GM10847 (cell line): ENCODE data around the gene KIF21A.

Experiments
- POLR2A ChIP-seq: IDR thresholded peaks from 2 replicates; pipeline ENCODE4 v1.6.1; 2011; ENCODE audit not compliant: insufficient read length; ENCODE audit errors: extremely low read depth

KIF21A gene

GRCh38 chr12:39375206-39375808, 67.6 kb downstream of the KIF21A start:
- TF ChIP-seq POLR2A = no peak

GRCh38 chr12:39372929-39373328, 70.0 kb downstream of the KIF21A start:
- no peak for TF ChIP-seq POLR2A

GRCh38 chr12:39372204-39372925, 70.6 kb downstream of the KIF21A start:
- TF ChIP-seq POLR2A = no peak

- TF ChIP-seq POLR2A = no peak
Observed at GRCh38 chr12:39369756-39370155, 73.2 kb downstream of the KIF21A start.

GRCh38 chr12:39368891-39369290, 74.0 kb downstream of the KIF21A start:
- TF ChIP-seq POLR2A = no peak

- no peak for TF ChIP-seq POLR2A
Observed at GRCh38 chr12:39368096-39368495, 74.8 kb downstream of the KIF21A start.

- TF ChIP-seq POLR2A = no peak
Observed at GRCh38 chr12:39367494-39367893, 75.4 kb downstream of the KIF21A start.

- no peak for TF ChIP-seq POLR2A
Observed at GRCh38 chr12:39365364-39366001, 77.4 kb downstream of the KIF21A start.

- TF ChIP-seq POLR2A = no peak
Observed at GRCh38 chr12:39364196-39364595, 78.7 kb downstream of the KIF21A start.

- TF ChIP-seq POLR2A = no peak
Observed at GRCh38 chr12:39359645-39360044, 83.3 kb downstream of the KIF21A start.

- no peak for TF ChIP-seq POLR2A
Observed at GRCh38 chr12:39357041-39357440, 85.9 kb downstream of the KIF21A start.

GRCh38 chr12:39355841-39356240, 87.1 kb downstream of the KIF21A start:
- TF ChIP-seq POLR2A = no peak

- no peak for TF ChIP-seq POLR2A
Observed at GRCh38 chr12:39354955-39355354, 88.0 kb downstream of the KIF21A start.

GRCh38 chr12:39352471-39353017, 90.4 kb downstream of the KIF21A start:
- TF ChIP-seq POLR2A = no peak

GRCh38 chr12:39351153-39351552, 91.8 kb downstream of the KIF21A start:
- TF ChIP-seq POLR2A = no peak
